Measurements from ENCODE around the gene FHIT.
"Not testable (repeated sequence)": the region's sequence is repeated elsewhere in the genome, so short reads cannot be mapped to it uniquely, and the experiment has no call there.

DNA sequence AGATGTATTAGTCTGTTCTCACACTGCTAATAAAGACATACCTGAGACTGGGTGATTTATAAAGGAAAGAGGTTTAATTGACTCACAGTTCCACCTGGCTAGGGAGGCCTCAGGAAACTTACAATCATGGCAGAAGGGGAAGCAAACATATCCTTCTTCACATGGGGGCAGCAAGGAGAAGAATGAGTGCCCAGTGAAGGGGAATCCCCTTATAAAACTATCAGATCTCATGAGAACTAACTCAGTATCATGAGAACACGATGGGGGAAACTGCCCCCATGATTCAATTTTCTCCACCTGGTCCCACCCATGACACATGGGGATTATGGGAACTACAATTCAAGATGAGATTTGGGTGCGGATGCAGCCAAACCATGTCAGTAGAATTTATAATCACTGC lies 1316.7 kb downstream of the FHIT start:
- TF ChIP-seq, protein P1, sequence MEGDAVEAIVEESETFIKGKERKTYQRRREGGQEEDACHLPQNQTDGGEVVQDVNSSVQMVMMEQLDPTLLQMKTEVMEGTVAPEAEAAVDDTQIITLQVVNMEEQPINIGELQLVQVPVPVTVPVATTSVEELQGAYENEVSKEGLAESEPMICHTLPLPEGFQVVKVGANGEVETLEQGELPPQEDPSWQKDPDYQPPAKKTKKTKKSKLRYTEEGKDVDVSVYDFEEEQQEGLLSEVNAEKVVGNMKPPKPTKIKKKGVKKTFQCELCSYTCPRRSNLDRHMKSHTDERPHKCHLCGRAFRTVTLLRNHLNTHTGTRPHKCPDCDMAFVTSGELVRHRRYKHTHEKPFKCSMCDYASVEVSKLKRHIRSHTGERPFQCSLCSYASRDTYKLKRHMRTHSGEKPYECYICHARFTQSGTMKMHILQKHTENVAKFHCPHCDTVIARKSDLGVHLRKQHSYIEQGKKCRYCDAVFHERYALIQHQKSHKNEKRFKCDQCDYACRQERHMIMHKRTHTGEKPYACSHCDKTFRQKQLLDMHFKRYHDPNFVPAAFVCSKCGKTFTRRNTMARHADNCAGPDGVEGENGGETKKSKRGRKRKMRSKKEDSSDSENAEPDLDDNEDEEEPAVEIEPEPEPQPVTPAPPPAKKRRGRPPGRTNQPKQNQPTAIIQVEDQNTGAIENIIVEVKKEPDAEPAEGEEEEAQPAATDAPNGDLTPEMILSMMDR (IDR thresholded peaks at IDR 0.05), result not testable (repeated sequence)
- not testable (repeated sequence) for TF ChIP-seq POLR2A (IDR thresholded peaks at IDR 0.05)

Measured in Peyer's patch (tissue), 4 donors.